ENCODE measurements around the gene TTYH2.

TTYH2 gene

DNA sequence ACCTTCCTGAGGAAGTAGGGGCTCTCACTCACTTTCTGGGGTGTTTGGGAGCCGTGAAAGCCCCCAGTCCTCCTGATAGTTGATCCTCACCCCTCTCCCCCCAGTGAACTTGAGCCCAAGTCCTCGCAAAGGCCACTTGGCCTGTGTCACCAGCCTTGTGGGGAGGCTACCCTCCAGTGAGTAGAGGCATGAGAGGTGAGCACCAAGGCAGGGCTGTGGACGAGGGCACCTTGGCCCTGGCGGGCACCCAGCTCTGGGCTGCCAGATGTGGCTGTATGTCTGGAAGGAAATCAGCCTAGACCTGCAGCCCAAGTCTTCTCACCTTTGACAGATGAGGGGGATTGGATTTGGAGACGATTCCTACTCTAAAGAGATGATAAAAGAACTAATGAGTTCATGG is 3.1 kb downstream of the TTYH2 start:
- no peak for DNase-seq

GRCh38 chr17:74217037-74217730 is 3.8 kb downstream of the TTYH2 start:
- no peak for DNase-seq

DNA sequence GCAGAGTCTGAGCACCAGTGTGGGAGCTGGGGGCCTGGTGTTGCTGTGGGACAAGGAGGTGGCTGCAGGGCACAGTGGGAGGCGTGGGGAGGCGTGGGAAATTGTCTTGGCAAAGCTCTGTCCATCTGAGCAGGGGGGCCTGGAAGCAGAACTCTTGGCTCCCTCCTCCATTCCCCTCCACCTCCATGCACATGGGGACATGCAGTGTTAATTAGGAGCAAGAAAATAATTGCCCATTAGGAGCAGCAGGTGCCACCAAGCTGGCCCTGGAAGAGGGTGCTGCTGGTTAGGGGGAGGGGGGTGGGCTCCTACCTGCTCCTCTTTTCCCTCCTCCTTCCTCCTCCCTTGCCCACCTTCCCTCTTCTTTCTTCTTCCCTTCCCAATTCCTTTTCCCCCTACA is 4.5 kb downstream of the TTYH2 start:
- no peak for DNase-seq

- DNase-seq: no peak
Measured at GRCh38 chr17:74218436-74218835, 5.1 kb downstream of the TTYH2 start.

DNA sequence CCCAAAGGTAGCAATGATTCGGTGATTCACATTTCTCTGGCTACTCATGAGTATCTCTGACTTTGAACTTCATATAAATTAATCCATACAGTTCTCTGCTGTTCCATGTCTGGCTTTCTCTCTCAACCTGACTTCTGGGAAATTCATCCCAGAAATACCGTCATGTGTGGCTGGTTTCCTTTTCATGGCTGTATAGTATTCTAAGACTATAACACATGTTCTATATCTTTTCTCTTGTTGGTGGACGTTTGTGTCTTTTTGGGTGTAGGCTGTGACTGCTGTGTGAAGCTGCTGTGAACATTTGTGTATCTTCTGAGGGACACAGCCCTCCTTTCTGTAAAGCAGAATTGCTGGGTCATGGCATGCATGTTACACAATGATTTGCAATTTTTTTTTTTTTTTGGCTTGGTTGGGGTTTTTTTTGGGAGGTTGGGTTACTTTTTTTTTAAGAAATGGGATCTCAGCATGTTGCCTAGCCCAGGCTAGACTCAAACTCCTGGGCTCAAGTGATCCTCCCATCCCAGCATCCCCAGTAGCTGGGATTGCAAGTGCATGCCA is 6.3 kb downstream of the TTYH2 start:
- no peak for DNase-seq

GRCh38 chr17:74220219-74220618 is 6.8 kb downstream of the TTYH2 start:
- no peak for DNase-seq

- DNase-seq: no peak
Measured at GRCh38 chr17:74220946-74221818, 7.8 kb downstream of the TTYH2 start.

DNA sequence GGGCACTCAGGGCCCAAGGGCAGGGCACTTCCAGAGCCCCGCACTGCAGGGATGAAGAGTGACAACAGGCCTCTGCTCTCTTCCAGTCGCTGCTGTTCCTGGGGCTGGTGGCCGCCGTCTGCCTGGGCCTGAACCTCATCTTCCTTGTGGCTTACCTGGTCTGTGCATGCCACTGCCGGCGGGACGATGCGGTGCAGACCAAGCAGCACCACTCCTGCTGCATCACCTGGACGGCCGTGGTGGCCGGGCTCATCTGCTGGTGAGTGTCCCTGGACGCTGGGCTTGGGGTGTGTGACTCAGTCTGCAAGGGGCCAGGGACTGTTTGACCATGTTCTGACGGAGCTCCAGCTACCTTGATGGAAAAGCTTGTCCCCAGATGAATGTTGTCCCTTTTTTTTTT is 9.0 kb downstream of the TTYH2 start:
- DNase-seq: no peak

DNA sequence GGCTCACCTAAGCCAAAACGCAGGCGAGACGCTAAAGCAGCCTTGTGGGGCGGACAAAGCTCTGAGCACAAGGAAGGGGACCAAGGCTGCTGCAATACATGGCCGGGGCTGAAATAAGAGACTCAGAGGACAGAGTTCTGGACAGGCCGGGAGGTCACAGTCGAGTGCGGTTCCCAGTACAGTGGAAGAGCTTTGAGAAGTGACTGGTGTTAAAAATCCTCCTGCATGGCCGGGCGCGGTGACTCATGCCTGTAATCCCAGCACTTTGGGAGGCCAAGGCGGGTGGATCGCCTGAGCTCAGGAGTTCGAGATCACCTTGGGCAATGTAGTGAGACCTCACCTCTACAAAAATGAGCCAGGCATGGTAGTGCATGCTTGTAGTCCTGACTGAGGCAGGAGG is 10.5 kb downstream of the TTYH2 start:
- no peak for DNase-seq

GRCh38 chr17:74224959-74225725 is 11.8 kb downstream of the TTYH2 start:
- DNase-seq: no peak

GRCh38 chr17:74226252-74226651 is 12.9 kb downstream of the TTYH2 start:
- no peak for DNase-seq

- DNase-seq: no peak
Measured at GRCh38 chr17:74227271-74228080, 14.1 kb downstream of the TTYH2 start.

GRCh38 chr17:74228306-74228978 is 15.1 kb downstream of the TTYH2 start:
- no peak for DNase-seq

GRCh38 chr17:74230896-74231295 is 17.5 kb downstream of the TTYH2 start:
- no peak for DNase-seq

GRCh38 chr17:74231928-74232907 is 18.8 kb downstream of the TTYH2 start:
- no peak for DNase-seq

- DNase-seq: no peak
Measured at GRCh38 chr17:74233937-74234336, 20.6 kb downstream of the TTYH2 start.

DNA sequence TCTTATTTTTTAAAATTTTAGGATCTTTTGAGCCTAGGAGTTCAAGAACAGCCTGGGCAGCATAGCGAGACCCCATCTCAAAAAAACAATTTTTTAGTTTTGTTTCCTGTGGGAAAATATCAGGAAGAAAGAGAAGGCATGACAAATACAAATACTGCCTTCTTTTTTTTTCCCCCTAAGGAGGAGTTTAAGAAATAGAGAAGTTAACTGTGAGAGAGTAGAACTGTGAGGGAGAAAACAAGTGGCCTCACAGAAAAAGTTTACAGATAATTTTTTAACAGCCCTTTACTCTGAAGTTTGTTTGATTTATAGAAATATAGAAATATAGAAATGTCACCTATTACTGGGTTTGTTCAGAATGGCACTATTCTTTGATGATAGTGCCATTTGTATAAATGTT is 21.1 kb downstream of the TTYH2 start:
- DNase-seq: no peak

GRCh38 chr17:74235040-74235581 is 21.7 kb downstream of the TTYH2 start:
- no peak for DNase-seq

DNA sequence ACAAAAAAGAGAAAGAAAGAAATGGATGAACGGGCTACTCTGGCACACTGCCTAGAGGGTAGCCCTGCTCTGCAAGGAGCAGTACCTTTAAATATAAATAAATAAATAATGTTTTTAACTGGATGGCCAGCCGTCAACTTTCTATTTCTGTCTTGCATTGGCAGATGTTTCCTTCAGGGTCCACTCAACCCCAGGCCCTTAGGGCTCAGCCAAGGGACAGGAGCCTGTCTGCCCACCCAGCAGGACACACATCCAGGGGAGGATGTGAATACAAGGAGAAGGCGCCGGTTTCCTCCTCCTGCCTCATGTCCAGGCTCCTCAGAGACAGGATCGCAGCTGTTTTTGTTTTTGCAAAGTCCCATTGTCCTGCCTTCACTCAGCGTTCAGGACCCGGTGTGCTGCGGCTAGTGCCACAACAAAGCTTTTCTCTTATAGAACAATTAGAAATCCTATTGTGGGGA is 22.6 kb downstream of the TTYH2 start:
- no peak for DNase-seq

GRCh38 chr17:74237321-74237720 is 23.9 kb downstream of the TTYH2 start:
- no peak for DNase-seq
